HEK293 (cell line): Measurements from ENCODE around the gene DST.
A peak's percentile ranks its signal among the peaks of the same experiment; 100 is the strongest.

Source experiments
- IKZF3 ChIP-seq: fragments of 450-650 bp; IDR thresholded peaks from 2 replicates; pipeline ENCODE4 v1.5.0; 2018; ENCODE audit warnings: missing biosample characterization, mild to moderate bottlenecking, missing genetic modification characterization, moderate library complexity
- KLF10 ChIP-seq: fragments of 450-650 bp; IDR thresholded peaks from 2 replicates; pipeline ENCODE4 v1.5.1; 2018; ENCODE audit warnings: missing biosample characterization, mild to moderate bottlenecking, missing genetic modification characterization
- SALL2 ChIP-seq: fragments of 450-650 bp; formaldehyde crosslinking; IDR thresholded peaks from 2 replicates; pipeline ENCODE4 v1.5.0; 2017; ENCODE audit warnings: missing biosample characterization, mild to moderate bottlenecking, missing genetic modification characterization, borderline replicate concordance
- ZBTB17 ChIP-seq: fragments of 450-650 bp; formaldehyde crosslinking; IDR thresholded peaks from 2 replicates; pipeline ENCODE4 v1.5.1; 2016; ENCODE audit warnings: missing biosample characterization, missing genetic modification characterization
- ZFHX2 ChIP-seq: fragments of 450-650 bp; formaldehyde crosslinking; conservative IDR thresholded peaks from 2 replicates; pipeline ENCODE4 v1.5.1; 2016; ENCODE audit warnings: missing biosample characterization, missing genetic modification characterization
- ZFP41 ChIP-seq: fragments of 450-650 bp; formaldehyde crosslinking; IDR thresholded peaks from 2 replicates; pipeline ENCODE4 v1.5.1; 2016; ENCODE audit warnings: missing biosample characterization, missing genetic modification characterization, borderline replicate concordance
- ZNF10 ChIP-seq: fragments of 450-650 bp; formaldehyde crosslinking; IDR thresholded peaks from 2 replicates; pipeline ENCODE4 v1.5.1; 2017; ENCODE audit warnings: missing biosample characterization, missing genetic modification characterization
- ZNF112 ChIP-seq: fragments of 450-650 bp; formaldehyde crosslinking; IDR thresholded peaks from 2 replicates; pipeline ENCODE4 v1.5.0; 2017; ENCODE audit warnings: missing biosample characterization, missing genetic modification characterization
- ZNF146 ChIP-seq: fragments of 450-650 bp; formaldehyde crosslinking; IDR thresholded peaks from 2 replicates; pipeline ENCODE4 v1.5.1; 2016; ENCODE audit warnings: missing biosample characterization, missing genetic modification characterization
- ZNF184 ChIP-seq: fragments of 450-650 bp; IDR thresholded peaks from 2 replicates; pipeline ENCODE4 v1.5.1; 2018; ENCODE audit warnings: missing biosample characterization, mild to moderate bottlenecking, missing genetic modification characterization
- ZNF274 ChIP-seq, 2 experiments: fragments of 200-500 bp in 1 of 2; fragments of 450-650 bp in 1 of 2; sonication (Bioruptor generic) in 1 of 2; formaldehyde crosslinking in 1 of 2; IDR thresholded peaks; 2 replicates each; pipeline versions ENCODE4 v1.5.1 to v1.6.1; 2014 to 2016; ENCODE audit warnings: borderline replicate concordance in 1 of 2, inconsistent platforms in 1 of 2, low read length in 1 of 2, missing biosample characterization in 1 of 2, missing genetic modification characterization in 1 of 2
- ZNF292 ChIP-seq: fragments of 450-650 bp; formaldehyde crosslinking; IDR thresholded peaks from 2 replicates; pipeline ENCODE4 v1.5.1; 2016; ENCODE audit warnings: low read depth, missing biosample characterization, missing genetic modification characterization, borderline replicate concordance
- ZNF302 ChIP-seq: fragments of 450-650 bp; formaldehyde crosslinking; IDR thresholded peaks from 2 replicates; pipeline ENCODE4 v1.5.1; 2016; ENCODE audit warnings: missing biosample characterization, missing genetic modification characterization, low read depth
- ZNF350 ChIP-seq: fragments of 450-650 bp; formaldehyde crosslinking; IDR thresholded peaks from 2 replicates; pipeline ENCODE4 v1.5.0; 2017; ENCODE audit warnings: missing biosample characterization, mild to moderate bottlenecking, missing genetic modification characterization
- ZNF37A ChIP-seq: fragments of 450-650 bp; IDR thresholded peaks from 2 replicates; pipeline ENCODE4 v1.5.1; 2018; ENCODE audit warnings: missing biosample characterization, missing genetic modification characterization
- ZNF394 ChIP-seq: fragments of 450-650 bp; formaldehyde crosslinking; IDR thresholded peaks from 2 replicates; pipeline ENCODE4 v1.5.1; 2016; ENCODE audit warnings: missing biosample characterization, missing genetic modification characterization, mild to moderate bottlenecking, moderate library complexity, borderline replicate concordance
- ZNF529 ChIP-seq: fragments of 450-650 bp; formaldehyde crosslinking; IDR thresholded peaks from 2 replicates; pipeline ENCODE4 v1.5.1; 2017; ENCODE audit warnings: missing genetic modification characterization, missing biosample characterization; ENCODE audit not compliant: insufficient replicate concordance
- ZNF555 ChIP-seq: fragments of 450-650 bp; formaldehyde crosslinking; conservative IDR thresholded peaks from 2 replicates; pipeline ENCODE4 v1.5.1; 2017; ENCODE audit warnings: missing biosample characterization, mild to moderate bottlenecking, missing genetic modification characterization, inconsistent platforms
- ZNF621 ChIP-seq: fragments of 450-650 bp; formaldehyde crosslinking; IDR thresholded peaks from 2 replicates; pipeline ENCODE4 v1.5.1; 2017; ENCODE audit warnings: missing biosample characterization, missing genetic modification characterization
- ZNF629 ChIP-seq: fragments of 450-650 bp; formaldehyde crosslinking; IDR thresholded peaks from 2 replicates; pipeline ENCODE4 v1.5.1; 2017; ENCODE audit warnings: missing biosample characterization, missing genetic modification characterization
- ZNF654 ChIP-seq: fragments of 450-650 bp; formaldehyde crosslinking; IDR thresholded peaks from 2 replicates; pipeline ENCODE4 v1.5.1; 2016; ENCODE audit warnings: low read depth, missing biosample characterization, missing genetic modification characterization
- ZNF660 ChIP-seq: fragments of 450-650 bp; IDR thresholded peaks from 2 replicates; pipeline ENCODE4 v1.5.1; 2018; ENCODE audit warnings: missing biosample characterization, mild to moderate bottlenecking, missing genetic modification characterization
- ZNF701 ChIP-seq: fragments of 450-650 bp; formaldehyde crosslinking; IDR thresholded peaks from 2 replicates; pipeline ENCODE4 v1.5.1; 2016; ENCODE audit warnings: missing biosample characterization, missing genetic modification characterization
- ZNF76 ChIP-seq: fragments of 450-650 bp; formaldehyde crosslinking; IDR thresholded peaks from 2 replicates; pipeline ENCODE4; 2016; ENCODE audit warnings: low read depth, missing biosample characterization, missing genetic modification characterization, borderline replicate concordance
- ZNF785 ChIP-seq: fragments of 450-650 bp; formaldehyde crosslinking; IDR thresholded peaks from 2 replicates; pipeline ENCODE4 v1.5.1; 2016; ENCODE audit warnings: missing biosample characterization, missing genetic modification characterization
- ZSCAN16 ChIP-seq: fragments of 450-650 bp; formaldehyde crosslinking; IDR thresholded peaks from 2 replicates; pipeline ENCODE4 v1.5.1; 2016; ENCODE audit warnings: missing biosample characterization, missing genetic modification characterization
- ZSCAN23 ChIP-seq: fragments of 450-650 bp; formaldehyde crosslinking; IDR thresholded peaks from 2 replicates; pipeline ENCODE4 v1.5.1; 2016; ENCODE audit warnings: missing biosample characterization, missing genetic modification characterization
- TF ChIP-seq, protein P1 (sequence below): fragments of 450-650 bp; formaldehyde crosslinking; IDR thresholded peaks from 2 replicates; pipeline ENCODE4 v1.5.1; 2017; ENCODE audit warnings: missing biosample characterization, missing genetic modification characterization
- TF ChIP-seq, protein P2 (sequence below): fragments of 450-650 bp; formaldehyde crosslinking; IDR thresholded peaks from 2 replicates; pipeline ENCODE4 v1.5.1; 2017; ENCODE audit warnings: missing biosample characterization, missing genetic modification characterization
- TF ChIP-seq, protein P3 (sequence below): fragments of 450-650 bp; formaldehyde crosslinking; IDR thresholded peaks from 2 replicates; pipeline ENCODE4 v1.5.1; 2016; ENCODE audit warnings: missing biosample characterization, missing genetic modification characterization
- TF ChIP-seq, protein P4 (sequence below): fragments of 450-650 bp; formaldehyde crosslinking; IDR thresholded peaks from 2 replicates; pipeline ENCODE4 v1.5.1; 2016; ENCODE audit warnings: missing biosample characterization, missing genetic modification characterization
- TF ChIP-seq, protein P5 (sequence below): fragments of 450-650 bp; formaldehyde crosslinking; IDR thresholded peaks from 2 replicates; pipeline ENCODE4 v1.5.1; 2016; ENCODE audit warnings: missing biosample characterization, missing genetic modification characterization

The DST gene

DNA sequence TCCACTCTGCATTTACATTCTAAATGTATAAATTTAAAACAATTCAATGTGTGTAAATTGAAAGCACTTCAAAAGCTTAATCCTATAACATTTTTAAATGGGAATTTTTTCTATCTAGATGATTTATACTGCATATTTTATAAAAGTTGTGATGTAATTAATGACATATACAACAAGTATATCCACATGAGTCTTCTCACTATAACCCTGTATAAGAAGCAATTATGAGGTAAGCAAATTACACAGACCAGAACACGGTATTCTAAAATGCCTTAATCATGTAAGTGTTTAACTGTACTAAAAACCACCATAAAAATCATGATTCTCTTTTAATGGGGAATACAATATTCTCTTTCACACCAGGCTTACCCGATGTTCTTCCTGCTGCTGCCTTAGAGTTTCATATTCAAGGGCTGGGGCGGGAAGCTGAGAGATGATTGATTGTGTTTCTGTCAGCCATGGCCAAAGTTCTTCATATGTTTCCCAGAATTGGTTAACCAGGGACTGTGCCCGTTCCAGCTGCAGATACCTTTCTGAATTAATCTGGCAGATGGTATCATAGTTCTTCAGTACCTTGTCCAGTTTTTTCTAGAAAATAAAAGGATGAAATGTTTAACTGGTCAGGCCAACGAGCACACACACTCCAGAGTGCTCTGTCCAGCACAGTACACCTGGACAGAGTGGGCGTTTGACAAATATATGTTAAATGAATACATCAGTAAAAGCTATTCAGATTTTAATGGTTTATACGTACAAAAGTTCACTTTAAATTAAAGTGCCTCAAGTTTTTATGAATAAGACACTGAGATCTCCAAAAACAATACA is 127.4 kb downstream of the DST start (continued):
- TF ChIP-seq ZNF394 (no peak), ZNF274 (IDR thresholded peaks at IDR 0.05; ENCODE audit: low read length) (no peak), ZNF274 (tag by site-specific recombination; IDR thresholded peaks at IDR 0.05; ENCODE audit: borderline replicate concordance) (no peak), KLF10 (tag by site-specific recombination) (no peak), ZNF555 (tag by site-specific recombination) (no peak), ZBTB17 (tag by site-specific recombination) (0 out of 2 replicates have a peak, but pooled peaks have one; percentile 24), ZNF701 (no peak), ZSCAN23 (no peak), ZNF184 (tag by site-specific recombination) (no peak), ZNF302 (tag by site-specific recombination) (no peak), ZNF654 (tag by site-specific recombination) (no peak), ZNF629 (peak; percentile 52), ZNF660 (tag by site-specific recombination) (no peak), SALL2 (tag by site-specific recombination) (no peak), ZSCAN16 (tag by site-specific recombination) (no peak), ZNF10 (tag by site-specific recombination) (no peak), ZNF292 (tag by site-specific recombination) (no peak), ZNF112 (no peak), ZNF37A (tag by site-specific recombination) (no peak), ZNF146 (tag by site-specific recombination) (no peak), ZNF529 (tag by site-specific recombination) (no peak), IKZF3 (tag by site-specific recombination) (peak; percentile 59), ZNF785 (tag by site-specific recombination) (no peak), ZFP41 (tag by site-specific recombination) (no peak), ZFHX2 (no peak), ZNF76 (tag by site-specific recombination) (no peak), ZNF621 (tag by site-specific recombination) (no peak), ZNF350 (tag by site-specific recombination) (no peak)
- TF ChIP-seq, protein P1, sequence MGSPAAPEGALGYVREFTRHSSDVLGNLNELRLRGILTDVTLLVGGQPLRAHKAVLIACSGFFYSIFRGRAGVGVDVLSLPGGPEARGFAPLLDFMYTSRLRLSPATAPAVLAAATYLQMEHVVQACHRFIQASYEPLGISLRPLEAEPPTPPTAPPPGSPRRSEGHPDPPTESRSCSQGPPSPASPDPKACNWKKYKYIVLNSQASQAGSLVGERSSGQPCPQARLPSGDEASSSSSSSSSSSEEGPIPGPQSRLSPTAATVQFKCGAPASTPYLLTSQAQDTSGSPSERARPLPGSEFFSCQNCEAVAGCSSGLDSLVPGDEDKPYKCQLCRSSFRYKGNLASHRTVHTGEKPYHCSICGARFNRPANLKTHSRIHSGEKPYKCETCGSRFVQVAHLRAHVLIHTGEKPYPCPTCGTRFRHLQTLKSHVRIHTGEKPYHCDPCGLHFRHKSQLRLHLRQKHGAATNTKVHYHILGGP (tag by site-specific recombination): no peak
- TF ChIP-seq, protein P2, sequence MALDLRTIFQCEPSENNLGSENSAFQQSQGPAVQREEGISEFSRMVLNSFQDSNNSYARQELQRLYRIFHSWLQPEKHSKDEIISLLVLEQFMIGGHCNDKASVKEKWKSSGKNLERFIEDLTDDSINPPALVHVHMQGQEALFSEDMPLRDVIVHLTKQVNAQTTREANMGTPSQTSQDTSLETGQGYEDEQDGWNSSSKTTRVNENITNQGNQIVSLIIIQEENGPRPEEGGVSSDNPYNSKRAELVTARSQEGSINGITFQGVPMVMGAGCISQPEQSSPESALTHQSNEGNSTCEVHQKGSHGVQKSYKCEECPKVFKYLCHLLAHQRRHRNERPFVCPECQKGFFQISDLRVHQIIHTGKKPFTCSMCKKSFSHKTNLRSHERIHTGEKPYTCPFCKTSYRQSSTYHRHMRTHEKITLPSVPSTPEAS (tag by site-specific recombination): no peak
- TF ChIP-seq, protein P3, sequence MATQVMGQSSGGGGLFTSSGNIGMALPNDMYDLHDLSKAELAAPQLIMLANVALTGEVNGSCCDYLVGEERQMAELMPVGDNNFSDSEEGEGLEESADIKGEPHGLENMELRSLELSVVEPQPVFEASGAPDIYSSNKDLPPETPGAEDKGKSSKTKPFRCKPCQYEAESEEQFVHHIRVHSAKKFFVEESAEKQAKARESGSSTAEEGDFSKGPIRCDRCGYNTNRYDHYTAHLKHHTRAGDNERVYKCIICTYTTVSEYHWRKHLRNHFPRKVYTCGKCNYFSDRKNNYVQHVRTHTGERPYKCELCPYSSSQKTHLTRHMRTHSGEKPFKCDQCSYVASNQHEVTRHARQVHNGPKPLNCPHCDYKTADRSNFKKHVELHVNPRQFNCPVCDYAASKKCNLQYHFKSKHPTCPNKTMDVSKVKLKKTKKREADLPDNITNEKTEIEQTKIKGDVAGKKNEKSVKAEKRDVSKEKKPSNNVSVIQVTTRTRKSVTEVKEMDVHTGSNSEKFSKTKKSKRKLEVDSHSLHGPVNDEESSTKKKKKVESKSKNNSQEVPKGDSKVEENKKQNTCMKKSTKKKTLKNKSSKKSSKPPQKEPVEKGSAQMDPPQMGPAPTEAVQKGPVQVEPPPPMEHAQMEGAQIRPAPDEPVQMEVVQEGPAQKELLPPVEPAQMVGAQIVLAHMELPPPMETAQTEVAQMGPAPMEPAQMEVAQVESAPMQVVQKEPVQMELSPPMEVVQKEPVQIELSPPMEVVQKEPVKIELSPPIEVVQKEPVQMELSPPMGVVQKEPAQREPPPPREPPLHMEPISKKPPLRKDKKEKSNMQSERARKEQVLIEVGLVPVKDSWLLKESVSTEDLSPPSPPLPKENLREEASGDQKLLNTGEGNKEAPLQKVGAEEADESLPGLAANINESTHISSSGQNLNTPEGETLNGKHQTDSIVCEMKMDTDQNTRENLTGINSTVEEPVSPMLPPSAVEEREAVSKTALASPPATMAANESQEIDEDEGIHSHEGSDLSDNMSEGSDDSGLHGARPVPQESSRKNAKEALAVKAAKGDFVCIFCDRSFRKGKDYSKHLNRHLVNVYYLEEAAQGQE: peak; percentile 85
- TF ChIP-seq, protein P4, sequence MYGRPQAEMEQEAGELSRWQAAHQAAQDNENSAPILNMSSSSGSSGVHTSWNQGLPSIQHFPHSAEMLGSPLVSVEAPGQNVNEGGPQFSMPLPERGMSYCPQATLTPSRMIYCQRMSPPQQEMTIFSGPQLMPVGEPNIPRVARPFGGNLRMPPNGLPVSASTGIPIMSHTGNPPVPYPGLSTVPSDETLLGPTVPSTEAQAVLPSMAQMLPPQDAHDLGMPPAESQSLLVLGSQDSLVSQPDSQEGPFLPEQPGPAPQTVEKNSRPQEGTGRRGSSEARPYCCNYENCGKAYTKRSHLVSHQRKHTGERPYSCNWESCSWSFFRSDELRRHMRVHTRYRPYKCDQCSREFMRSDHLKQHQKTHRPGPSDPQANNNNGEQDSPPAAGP (tag by site-specific recombination): no peak
- TF ChIP-seq, protein P5, sequence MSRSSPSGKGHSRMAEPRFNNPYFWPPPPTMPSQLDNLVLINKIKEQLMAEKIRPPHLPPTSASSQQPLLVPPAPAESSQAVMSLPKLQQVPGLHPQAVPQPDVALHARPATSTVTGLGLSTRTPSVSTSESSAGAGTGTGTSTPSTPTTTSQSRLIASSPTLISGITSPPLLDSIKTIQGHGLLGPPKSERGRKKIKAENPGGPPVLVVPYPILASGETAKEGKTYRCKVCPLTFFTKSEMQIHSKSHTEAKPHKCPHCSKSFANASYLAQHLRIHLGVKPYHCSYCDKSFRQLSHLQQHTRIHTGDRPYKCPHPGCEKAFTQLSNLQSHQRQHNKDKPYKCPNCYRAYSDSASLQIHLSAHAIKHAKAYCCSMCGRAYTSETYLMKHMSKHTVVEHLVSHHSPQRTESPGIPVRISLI (tag by site-specific recombination): no peak
